Transverse colon (tissue), 4 donors: ENCODE measurements around the gene NAB2. TPM values are rescaled to one million over a fixed set of nuclear protein-coding genes. Genes with fewer than 3 reads are reported as not detected.
"Not testable (repeated sequence)": the region's sequence is repeated elsewhere in the genome, so short reads cannot be mapped to it uniquely, and the experiment has no call there.

ENCODE experiments used
- DNase-seq: peaks from one replicate; pipeline ENCODE4 v3.0.0-alpha.2; 2019
- H3K27ac ChIP-seq, 4 donors: fragments of 200-600 bp; sonication (generic); 2 replicates each; pipeline ENCODE4 v1.5.1; 2016 to 2018; ENCODE audit warnings: inconsistent platforms in 4 of 4
- H3K27me3 ChIP-seq: fragments of 200-600 bp; sonication (generic); 2 replicates; pipeline ENCODE4 v1.5.1; 2017; ENCODE audit warnings: inconsistent platforms
- H3K36me3 ChIP-seq, 4 donors: fragments of 200-600 bp; sonication (generic); 2 replicates each; pipeline ENCODE4 v1.5.1; 2017 to 2019; ENCODE audit warnings: inconsistent platforms in 4 of 4
- H3K4me1 ChIP-seq, 4 donors: fragments of 200-600 bp; sonication (generic); 2 replicates each; pipeline ENCODE4 v1.5.1; 2017 to 2020; ENCODE audit warnings: inconsistent platforms in 4 of 4
- H3K4me3 ChIP-seq, 4 donors: fragments of 200-600 bp; sonication (generic); 1 replicate in 1 of 4; 2 replicates in 3 of 4; pipeline versions ENCODE4 v1.5.1 to v1.6.1; 2017 to 2019; ENCODE audit warnings: inconsistent platforms in 4 of 4
- H3K9me3 ChIP-seq, 2 donors: fragments of 200-600 bp; sonication (generic); 2 replicates each; pipeline ENCODE4 v1.5.1; 2017 to 2019; ENCODE audit warnings: inconsistent platforms in 2 of 2
- EP300 ChIP-seq: sonication (generic); formaldehyde crosslinking; IDR thresholded peaks from one replicate; pipeline ENCODE4 v1.6.1; 2017; ENCODE audit warnings: antibody characterized with exemption, low read depth
- POLR2A ChIP-seq: fragments of 450-650 bp; IDR thresholded peaks from one replicate; pipeline ENCODE4 v1.6.1; 2016; ENCODE audit warnings: antibody characterized with exemption, mild to moderate bottlenecking, moderate library complexity
- POLR2AphosphoS5 ChIP-seq, 3 donors: sonication (generic); formaldehyde crosslinking; IDR thresholded peaks; one replicate each; pipeline ENCODE4 v1.6.1; 2016; ENCODE audit warnings: antibody characterized with exemption in 3 of 3
- WGBS, 2 donors: methylation state at CpG; one replicate each; pipeline ENCODE4 v1.1.5; 2018; ENCODE audit warnings: low coverage in 1 of 2; 5-methylcytosine and 5-hydroxymethylcytosine counted together
- in situ Hi-C, 4 donors: fragments of 200-750 bp; cut with MboI; loops; one replicate each; pipeline versions ENCODE4 v1.15.0 to v1.15.1; 2017; ENCODE audit warnings: low sequenced_read_pairs in 3 of 4, low pct_ligation_motif_present in 1 of 4, low pct_unique_long_range_greater_than_20kb in 1 of 4
- intact Hi-C: fragments of 100-400 bp; cut with DNase I; formaldehyde crosslinking; loops from one replicate; pipeline ENCODE4 v1.15.1; 2023; ENCODE audit warnings: low total_unique reads
- total RNA-seq, 4 donors: library from RNA; depleted of rRNA; stranded (reverse); fragments of >200 nt; gene quantifications; one replicate each; pipeline ENCODE4 v1.1.0, GENCODE V29; 2016
- TF ChIP-seq, protein P1 (sequence below), 5 experiments: fragments of 200-600 bp in 3 of 5; fragments of 450-650 bp in 2 of 5; sonication (generic) in 3 of 5; IDR thresholded peaks; 1 replicate in 2 of 5; 2 replicates in 3 of 5; pipeline ENCODE4 v1.5.1; 2016 to 2017; ENCODE audit warnings: antibody characterized with exemption in 5 of 5, inconsistent platforms in 3 of 5, mild to moderate bottlenecking in 2 of 5, moderate library complexity in 1 of 5

NAB2 gene
- total RNA-seq, 4 donors from 2014 or later, result 2.6 to 9.1 (median 4.7) TPM

DNA sequence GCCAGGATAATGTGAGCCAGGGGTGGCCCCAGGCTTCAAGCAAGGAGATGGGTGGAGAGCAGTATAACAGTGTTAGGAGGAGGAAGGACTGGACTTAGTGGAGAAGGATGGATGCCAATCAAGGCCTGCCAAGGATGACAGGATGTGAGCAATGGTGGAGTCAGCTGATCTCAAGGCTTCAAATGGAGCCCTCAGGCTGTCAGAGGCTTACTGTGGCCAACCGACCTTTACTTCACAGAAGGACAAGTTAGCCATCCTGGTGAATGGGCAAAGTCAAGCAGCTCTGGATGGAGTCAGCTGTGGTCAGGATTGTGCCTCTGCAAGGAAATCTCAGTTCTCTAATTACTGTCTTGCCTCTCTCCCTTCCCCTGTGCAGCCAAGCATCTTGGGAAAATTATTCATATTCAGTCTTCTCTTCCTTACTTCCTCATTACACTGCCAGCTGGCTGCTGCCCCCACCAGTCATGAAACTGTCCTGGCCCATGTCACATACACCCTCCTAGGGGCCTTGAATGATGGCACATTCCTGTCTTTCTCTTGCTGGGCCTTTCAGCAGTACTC, 29.9 kb downstream of the NAB2 start:
- Histone ChIP-seq H3K4me3 (no peak overlapping the region), H3K27me3 (no peaks in the 10 kb centered on the region), H3K27ac (peak overlapping the region in 1 of 4 donors; percentile 1), H3K36me3 (no peaks in the 10 kb centered on the region), H3K9me3 (no peaks in the 10 kb centered on the region), H3K4me1 (no peaks in the 10 kb centered on the region)
- TF ChIP-seq POLR2AphosphoS5 (IDR thresholded peaks at IDR 0.05) (no peak), POLR2A (no peak), EP300 (no peak)
- TF ChIP-seq, protein P1, sequence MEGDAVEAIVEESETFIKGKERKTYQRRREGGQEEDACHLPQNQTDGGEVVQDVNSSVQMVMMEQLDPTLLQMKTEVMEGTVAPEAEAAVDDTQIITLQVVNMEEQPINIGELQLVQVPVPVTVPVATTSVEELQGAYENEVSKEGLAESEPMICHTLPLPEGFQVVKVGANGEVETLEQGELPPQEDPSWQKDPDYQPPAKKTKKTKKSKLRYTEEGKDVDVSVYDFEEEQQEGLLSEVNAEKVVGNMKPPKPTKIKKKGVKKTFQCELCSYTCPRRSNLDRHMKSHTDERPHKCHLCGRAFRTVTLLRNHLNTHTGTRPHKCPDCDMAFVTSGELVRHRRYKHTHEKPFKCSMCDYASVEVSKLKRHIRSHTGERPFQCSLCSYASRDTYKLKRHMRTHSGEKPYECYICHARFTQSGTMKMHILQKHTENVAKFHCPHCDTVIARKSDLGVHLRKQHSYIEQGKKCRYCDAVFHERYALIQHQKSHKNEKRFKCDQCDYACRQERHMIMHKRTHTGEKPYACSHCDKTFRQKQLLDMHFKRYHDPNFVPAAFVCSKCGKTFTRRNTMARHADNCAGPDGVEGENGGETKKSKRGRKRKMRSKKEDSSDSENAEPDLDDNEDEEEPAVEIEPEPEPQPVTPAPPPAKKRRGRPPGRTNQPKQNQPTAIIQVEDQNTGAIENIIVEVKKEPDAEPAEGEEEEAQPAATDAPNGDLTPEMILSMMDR (IDR thresholded peaks at IDR 0.05), result no peak
- intact Hi-C loops (no loop called here), in situ Hi-C loops (no loop called here)
- WGBS, 2 donors, result 57% methylated on average over 1 of the region's 1 CpG; no CpG with 5 or more reads in 1 of the 2 donors
- no peak for DNase-seq

DNA sequence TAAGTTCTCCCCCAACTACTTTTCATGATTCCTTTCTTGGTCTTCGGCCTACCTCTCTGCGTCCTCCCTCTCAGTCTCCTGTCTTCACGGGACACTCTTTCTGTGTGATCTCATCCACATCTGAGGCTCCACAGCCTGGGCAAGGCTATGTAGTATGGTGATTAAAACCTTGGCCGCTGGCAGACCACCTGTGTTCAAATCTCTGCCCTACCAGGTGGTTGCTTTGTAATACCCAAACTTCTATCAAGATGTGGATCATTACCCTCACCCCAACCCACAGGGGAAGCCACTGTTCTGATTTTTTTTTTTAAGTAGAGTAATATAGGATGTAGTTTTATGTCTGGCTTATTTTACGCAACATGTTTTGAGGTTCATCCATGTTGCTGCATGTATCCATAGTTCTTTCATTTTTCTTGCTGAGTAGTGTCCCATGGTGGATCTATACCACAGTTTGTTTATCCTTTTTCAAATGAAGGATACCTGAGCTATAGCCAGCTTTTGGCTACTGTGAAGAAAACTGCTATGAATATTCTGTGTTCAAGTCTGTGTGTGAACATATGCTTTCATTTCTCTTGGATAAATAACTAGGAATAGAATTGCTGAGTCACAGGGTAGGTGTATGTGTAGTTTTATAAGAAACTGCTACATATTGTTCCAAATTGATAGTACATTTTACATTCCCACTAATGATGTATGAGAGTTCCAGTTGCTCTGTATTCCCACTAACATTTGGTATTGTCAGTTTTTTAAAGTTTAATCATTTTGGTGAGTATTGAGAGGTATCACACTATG, 30.6 kb downstream of the NAB2 start:
- Histone ChIP-seq H3K4me1 (no peaks in the 10 kb centered on the region), H3K36me3 (no peaks in the 10 kb centered on the region), H3K4me3 (no peak overlapping the region), H3K27me3 (no peaks in the 10 kb centered on the region), H3K9me3 (no peaks in the 10 kb centered on the region), H3K27ac (peak overlapping the region in 1 of 4 donors; percentile 1)
- TF ChIP-seq POLR2AphosphoS5 (IDR thresholded peaks at IDR 0.05) (no peak), EP300 (no peak), POLR2A (no peak)
- TF ChIP-seq, protein P1 (IDR thresholded peaks at IDR 0.05), result no peak
- WGBS, 2 donors, result 81 to 87% methylated on average over 4 to 5 of the region's 5 CpGs
- DNase-seq, result no peak
- intact Hi-C loops, result no loop called here
- in situ Hi-C loops, result loop anchor here (5.0 kb wide), 2 partner anchors 58 to 63 kb away; no protein-coding TSS in a partner anchor

DNA sequence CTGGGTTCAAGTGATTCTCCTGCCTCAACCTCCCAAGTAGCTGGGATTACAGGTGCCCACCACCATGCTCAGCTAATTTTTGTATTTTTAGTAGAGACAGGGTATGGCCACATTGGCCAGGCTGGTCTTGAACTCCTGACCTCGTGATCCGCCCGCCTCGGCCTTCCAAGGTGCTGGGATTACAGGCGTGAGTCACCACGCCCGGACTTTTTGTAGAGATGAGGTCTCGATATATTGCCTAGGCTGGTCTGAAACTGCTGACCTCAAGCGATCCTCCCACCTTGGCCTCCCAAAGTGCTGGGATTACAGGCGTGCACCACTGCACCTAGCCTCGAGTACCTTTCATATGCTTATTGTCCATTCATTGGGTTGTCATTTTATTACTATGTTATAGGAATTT, 31.8 kb downstream of the NAB2 start:
- in situ Hi-C loops, result loop anchor here (5.0 kb wide), 2 partner anchors 57 to 62 kb away; no protein-coding TSS in a partner anchor

DNA sequence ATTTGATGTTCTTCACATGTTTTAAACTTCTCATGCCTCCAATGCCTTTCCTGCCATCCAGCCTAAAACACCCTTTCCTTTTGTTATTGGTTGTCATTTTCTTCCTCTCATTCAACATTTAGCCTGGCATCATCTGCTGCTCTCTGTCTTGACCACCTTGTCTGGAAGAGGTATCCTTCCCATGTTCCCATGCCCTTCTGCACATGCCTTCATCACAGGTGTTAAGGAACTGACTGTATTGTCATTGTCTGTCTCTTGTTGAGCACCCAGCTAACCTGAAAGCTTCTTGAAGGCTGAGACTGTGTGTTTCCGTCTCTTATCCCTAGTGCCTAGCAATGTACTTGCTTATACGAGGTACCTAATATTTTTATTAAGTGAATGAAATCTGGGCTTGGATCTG, 34.9 kb downstream of the NAB2 start:
- in situ Hi-C loops, result loop anchor here (5.0 kb wide), 2 partner anchors 53 to 58 kb away; no protein-coding TSS in a partner anchor
- intact Hi-C loops, result loop anchor here (2.0 kb wide), 1 partner anchor 59 kb away; no protein-coding TSS in a partner anchor
- 55% methylated on average over 2 of the region's 2 CpGs; no CpG with 5 or more reads in 1 of the 2 donors for WGBS, 2 donors
- no peak overlapping the region for H3K27ac ChIP-seq
- peaks cover 7 to 10% (median 10%) of the 10 kb centered on the region in 4 donors for H3K4me1 ChIP-seq
- H3K9me3 ChIP-seq, result no peaks in the 10 kb centered on the region
- DNase-seq, result no peak
- TF ChIP-seq, protein P1 (IDR thresholded peaks at IDR 0.05), result no peak
- TF ChIP-seq POLR2A (no peak), POLR2AphosphoS5 (IDR thresholded peaks at IDR 0.05) (no peak), EP300 (no peak)
- no peaks in the 10 kb centered on the region for H3K27me3 ChIP-seq
- no peak overlapping the region for H3K4me3 ChIP-seq
- no peaks in the 10 kb centered on the region for H3K36me3 ChIP-seq

More for the DNA sequence above, 31.8 kb downstream of the NAB2 start:
- intact Hi-C loops, H3K27ac ChIP-seq, H3K4me1 ChIP-seq, H3K9me3 ChIP-seq, H3K36me3 ChIP-seq, DNase-seq, H3K27me3 ChIP-seq, H3K4me3 ChIP-seq: not testable (repeated sequence)
- WGBS, 2 donors, result 67 to 83% methylated on average over 3 to 11 of the region's 11 CpGs
